ENCODE data around the gene MYO9A.

Gene MYO9A

GRCh38 chr15:72118017-72118978 is at the start of gene MYO9A, which contains the start of gene SENP8:
MYO9A (minus strand) TSS chr15:72118150; CDS start chr15:72046563, 71,587 bp downstream.
SENP8 (plus strand) TSS chr15:72118403; CDS start chr15:72139624, 21,221 bp downstream.
- peak; percentile 98 for DNase-seq

- DNase-seq: no peak
These were observed 49.5 kb upstream of the MYO9A start for GRCh38 chr15:72167445-72167844.

- DNase-seq: no peak
These were observed 48.9 kb upstream of the MYO9A start for GRCh38 chr15:72166716-72167417.

DNA sequence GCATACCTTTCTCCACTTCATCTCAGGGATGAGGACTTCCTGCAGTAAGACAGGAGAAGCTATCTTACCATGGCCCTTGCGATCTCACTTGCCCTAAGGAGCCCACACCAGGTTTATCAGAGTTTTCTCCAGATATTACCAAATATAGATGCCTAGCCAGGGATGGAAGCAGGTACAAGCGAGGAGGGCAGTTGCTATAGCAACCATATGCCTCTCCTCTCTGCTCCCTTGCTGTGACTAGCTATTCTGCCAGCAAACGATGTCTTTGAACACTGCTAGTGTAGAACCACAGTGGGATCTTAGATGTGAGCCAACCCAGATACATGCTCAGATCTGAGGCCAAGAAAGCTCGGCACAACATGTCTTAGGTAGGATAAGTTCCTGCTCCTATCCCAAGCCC is 45.8 kb upstream of the MYO9A start:
- DNase-seq: no peak

DNA sequence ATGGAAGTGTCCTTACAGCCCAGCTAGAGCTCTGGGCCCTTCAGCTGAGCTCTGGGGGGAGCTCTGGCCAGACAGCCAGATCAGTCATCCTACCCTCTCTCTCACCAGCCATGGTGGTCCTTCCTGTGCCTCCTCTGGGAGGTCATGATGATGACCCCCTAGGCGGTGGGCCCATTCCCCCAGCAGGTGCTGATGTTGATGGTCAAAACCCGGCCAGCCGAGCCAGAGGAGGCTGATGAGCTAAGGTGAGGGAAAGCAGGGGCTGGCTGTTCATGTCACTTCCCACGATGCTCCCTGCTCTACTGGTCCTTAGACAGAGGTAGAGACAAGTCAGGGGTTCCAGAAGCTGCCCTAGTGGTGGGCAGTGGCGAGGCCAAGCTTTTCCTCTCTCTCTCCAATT is 44.6 kb upstream of the MYO9A start:
- no peak for DNase-seq

DNA sequence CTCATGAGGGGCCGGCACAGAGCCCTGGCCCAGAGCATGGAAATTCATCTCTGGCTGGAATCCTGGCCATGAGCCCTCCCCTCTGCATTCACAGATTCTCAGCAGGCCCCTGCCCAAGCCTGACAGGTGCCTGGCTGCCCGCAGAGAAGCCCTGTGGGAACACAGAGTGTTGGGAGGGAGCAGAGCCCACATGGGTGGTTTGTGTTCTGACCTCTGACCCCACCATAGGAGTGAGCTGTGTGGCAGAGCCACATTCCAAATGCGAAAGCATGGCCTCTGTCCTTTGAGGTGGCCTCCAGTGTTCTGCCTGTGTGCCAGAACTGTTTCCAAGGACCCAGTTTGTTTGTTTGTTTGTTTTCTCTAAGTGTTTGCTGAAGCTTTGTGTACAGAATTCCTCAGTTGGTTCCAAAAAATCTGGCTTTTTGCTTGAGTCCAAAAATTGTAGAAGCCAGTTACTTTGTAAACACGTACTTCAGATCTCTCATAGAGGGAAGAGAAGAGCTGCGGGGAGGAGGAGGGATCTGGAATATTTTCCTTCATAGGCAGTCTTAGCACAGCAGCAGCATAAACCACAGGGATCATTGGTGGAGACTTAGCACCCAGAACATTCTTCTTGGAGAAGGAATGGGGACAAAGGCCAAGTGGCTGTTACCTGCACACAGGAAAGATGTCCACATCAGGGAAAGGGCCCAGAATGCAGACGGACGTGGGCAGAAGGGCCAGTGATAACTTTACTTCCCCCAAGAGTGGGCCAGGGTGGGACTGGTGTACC is 43.6 kb upstream of the MYO9A start:
- DNase-seq: no peak

DNA sequence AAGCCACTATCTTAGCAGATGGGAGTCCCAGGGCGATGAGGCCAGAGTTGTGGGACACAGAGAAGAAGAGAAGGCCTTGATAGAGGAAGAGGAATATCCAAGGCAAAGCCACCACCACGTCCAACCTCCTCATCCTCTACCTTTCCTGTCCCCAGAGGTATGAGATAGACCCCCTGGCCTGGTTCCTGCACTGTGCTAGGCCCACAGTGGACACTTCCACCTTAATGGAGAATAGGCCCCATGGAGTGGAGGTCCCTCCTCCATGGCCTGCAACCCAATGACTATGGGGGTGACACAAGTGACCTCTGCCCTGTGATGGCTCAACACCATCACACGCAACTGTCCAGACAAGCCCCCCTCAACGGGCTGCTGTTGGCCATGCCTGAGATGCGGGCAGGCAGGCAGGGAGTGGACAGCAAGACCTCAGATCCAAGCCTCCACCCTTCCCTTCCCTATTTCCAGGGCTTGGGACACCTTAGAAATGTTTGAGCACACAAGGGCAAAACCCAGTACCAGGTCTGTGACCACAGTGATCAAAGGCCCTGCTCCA is 42.8 kb upstream of the MYO9A start:
- no peak for DNase-seq

DNA sequence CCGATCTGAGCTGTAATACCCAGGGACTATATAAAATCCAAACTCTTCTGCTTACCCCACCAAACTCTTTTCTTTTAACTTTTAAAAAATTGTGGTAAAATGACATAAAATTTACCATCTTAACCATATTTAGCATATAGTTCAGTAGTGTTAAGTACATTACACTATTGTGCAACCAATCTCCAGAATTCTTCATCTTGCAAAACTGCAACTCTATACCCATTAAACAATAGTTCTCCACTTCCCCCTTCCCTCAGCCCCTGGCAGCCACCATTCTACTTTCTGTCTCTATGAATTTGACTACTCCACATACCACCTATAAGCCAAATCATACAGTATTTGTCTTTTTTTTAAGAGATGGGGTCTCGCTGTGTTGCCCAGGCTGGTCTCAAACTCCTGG is 39.0 kb upstream of the MYO9A start:
- DNase-seq: no peak

GRCh38 chr15:72155635-72156616 is 38.0 kb upstream of the MYO9A start:
- DNase-seq: peak; percentile 70

GRCh38 chr15:72155003-72155621 is 37.2 kb upstream of the MYO9A start:
- DNase-seq: no peak

DNA sequence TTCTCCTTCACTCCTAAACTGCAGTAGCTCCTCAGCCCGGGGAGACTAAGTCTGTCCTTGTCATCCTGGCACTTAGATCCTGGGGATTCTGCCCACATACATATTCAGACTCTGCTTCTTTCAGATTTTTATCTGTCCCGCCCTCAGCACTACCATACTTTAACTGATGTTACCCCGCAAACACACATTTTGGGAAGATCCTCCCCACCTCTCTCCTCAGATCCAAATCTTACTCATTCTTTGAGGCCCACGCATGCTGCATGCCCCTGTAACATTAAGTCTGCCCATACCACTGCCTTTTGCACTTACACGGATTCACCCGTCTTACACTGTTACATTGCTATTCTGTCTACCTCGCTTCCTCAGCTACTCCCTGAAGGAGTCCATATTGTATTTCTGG is 36.4 kb upstream of the MYO9A start:
- no peak for DNase-seq

GRCh38 chr15:72153269-72154000 is 35.5 kb upstream of the MYO9A start:
- DNase-seq: no peak

DNA sequence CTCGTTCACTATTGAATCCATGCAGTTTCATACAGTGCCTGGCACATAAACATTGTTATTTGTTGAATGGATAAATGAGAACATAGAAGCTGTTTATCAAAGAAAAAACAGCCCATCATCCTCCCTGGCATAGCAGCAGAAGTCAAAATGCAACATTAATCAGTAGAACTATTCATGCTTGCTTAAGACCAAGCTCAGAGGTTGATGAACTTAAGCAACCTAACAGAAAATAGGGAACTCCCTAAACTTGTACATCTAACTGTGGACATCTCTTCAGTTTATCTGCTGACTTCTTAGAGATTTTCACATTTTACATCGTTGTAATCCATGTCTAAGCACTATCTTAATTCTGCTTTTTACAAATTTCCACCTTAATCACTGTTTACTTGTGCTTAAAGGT is 29.5 kb upstream of the MYO9A start:
- DNase-seq: no peak

- DNase-seq: no peak
These were observed 29.0 kb upstream of the MYO9A start for GRCh38 chr15:72146934-72147333.

GRCh38 chr15:72146221-72146620 is 28.3 kb upstream of the MYO9A start:
- DNase-seq: no peak

GRCh38 chr15:72141171-72142084 is 23.5 kb upstream of the MYO9A start:
- no peak for DNase-seq

- DNase-seq: no peak
These were observed 22.1 kb upstream of the MYO9A start for GRCh38 chr15:72140088-72140487.

DNA sequence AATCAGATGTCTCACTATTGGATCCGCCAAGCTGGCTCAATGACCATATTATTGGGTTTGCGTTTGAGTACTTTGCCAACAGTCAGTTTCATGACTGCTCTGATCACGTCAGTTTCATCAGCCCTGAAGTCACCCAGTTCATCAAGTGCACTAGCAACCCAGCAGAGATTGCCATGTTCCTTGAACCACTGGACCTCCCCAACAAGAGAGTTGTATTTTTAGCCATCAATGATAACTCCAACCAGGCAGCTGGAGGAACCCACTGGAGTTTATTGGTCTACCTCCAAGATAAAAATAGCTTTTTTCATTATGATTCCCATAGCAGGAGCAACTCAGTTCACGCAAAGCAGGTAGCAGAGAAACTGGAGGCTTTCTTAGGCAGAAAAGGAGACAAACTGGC is 21.7 kb upstream of the MYO9A start:
- DNase-seq: no peak

Data from HCEC 1CT (cell line).